RWPE2 (cell line): Measurements from ENCODE around the gene MSH2.
A peak's percentile ranks its signal among the peaks of the same experiment; 100 is the strongest.

ENCODE experiments used
- ATAC-seq: fragments of 200-7000 bp; cut with Tn5 transposase; 3 replicates; pipeline ENCODE4 v1.9.1; 2021; ENCODE audit warnings: low read depth
- DNase-seq: peaks from one replicate; pipeline ENCODE4 v3.0.0-alpha.2; 2020; ENCODE audit warnings: low spot score
- H3K27ac ChIP-seq: fragments of 450-650 bp; 2 replicates; pipeline ENCODE4 v1.5.1; 2017; ENCODE audit warnings: mild to moderate bottlenecking; ENCODE audit not compliant: poor library complexity, severe bottlenecking
- H3K27me3 ChIP-seq: fragments of 250-450 bp; sonication (Bioruptor Pico); 2 replicates; pipeline ENCODE4 v1.5.1; 2021; ENCODE audit warnings: mild to moderate bottlenecking, moderate library complexity; ENCODE audit not compliant: insufficient read depth, poor library complexity, severe bottlenecking
- H3K36me3 ChIP-seq: fragments of 250-450 bp; sonication (Bioruptor Pico); 2 replicates; pipeline ENCODE4 v1.5.1; 2020; ENCODE audit warnings: low read depth, mild to moderate bottlenecking, moderate library complexity
- H3K4me1 ChIP-seq: fragments of 250-450 bp; sonication (Bioruptor Pico); 2 replicates; pipeline ENCODE4 v1.5.1; 2021; ENCODE audit warnings: mild to moderate bottlenecking, moderate library complexity; ENCODE audit not compliant: insufficient read depth, poor library complexity, severe bottlenecking
- H3K4me3 ChIP-seq: fragments of 250-450 bp; sonication (Bioruptor Pico); 2 replicates; pipeline ENCODE4 v1.5.1; 2021; ENCODE audit warnings: mild to moderate bottlenecking, moderate library complexity; ENCODE audit not compliant: severe bottlenecking
- H3K9me3 ChIP-seq: fragments of 250-450 bp; sonication (Bioruptor Pico); 2 replicates; pipeline ENCODE4 v1.5.1; 2021; ENCODE audit warnings: mild to moderate bottlenecking, moderate library complexity; ENCODE audit not compliant: severe bottlenecking
- CTCF ChIP-seq: fragments of 450-650 bp; IDR thresholded peaks from one replicate; pipeline ENCODE4 v1.5.1; 2017; ENCODE audit warnings: mild to moderate bottlenecking, moderate library complexity; ENCODE audit not compliant: poor library complexity, severe bottlenecking

Gene MSH2

GRCh38 chr2:47402805-47403608 is at the start of gene MSH2:
Gene MSH2, plus strand, starts transcription at chr2:47403156. Its CDS starts 36 bp downstream, at chr2:47403192.
- DNase-seq, result peak; percentile 91
- H3K36me3 ChIP-seq, result peaks cover 25% of the 10 kb centered on the region
- H3K9me3 ChIP-seq, result no peaks in the 10 kb centered on the region
- peak within 1 kb of the TSS; percentile 70 for H3K27ac ChIP-seq
- no peaks in the 10 kb centered on the region for H3K4me1 ChIP-seq
- peak; percentile 92 for ATAC-seq
- peak within 1 kb of the TSS; percentile 77 for H3K4me3 ChIP-seq
- no peaks in the 10 kb centered on the region for H3K27me3 ChIP-seq
- TF ChIP-seq CTCF, result no peak

GRCh38 chr2:47354013-47354847 is 48.7 kb upstream of the MSH2 start:
- peak; percentile 68 for ATAC-seq
- Histone ChIP-seq H3K4me3 (no peak overlapping the region), H3K27ac (no peak overlapping the region), H3K9me3 (no peaks in the 10 kb centered on the region), H3K4me1 (peaks cover 18% of the 10 kb centered on the region), H3K36me3 (no peaks in the 10 kb centered on the region), H3K27me3 (no peaks in the 10 kb centered on the region)
- TF ChIP-seq CTCF, result no peak
- no peak for DNase-seq

GRCh38 chr2:47354848-47355204 is 48.1 kb upstream of the MSH2 start:
- H3K27me3 ChIP-seq, result no peaks in the 10 kb centered on the region
- no peaks in the 10 kb centered on the region for H3K36me3 ChIP-seq
- no peak for ATAC-seq
- TF ChIP-seq CTCF, result no peak
- H3K4me3 ChIP-seq, result no peak overlapping the region
- H3K27ac ChIP-seq, result no peak overlapping the region
- H3K4me1 ChIP-seq, result peaks cover 18% of the 10 kb centered on the region
- H3K9me3 ChIP-seq, result no peaks in the 10 kb centered on the region
- DNase-seq, result no peak

- ATAC-seq (peak; percentile 43; the same call in 2 of the 3 replicates), DNase-seq (no peak)
- no peak overlapping the region for H3K4me3 ChIP-seq
- H3K9me3 ChIP-seq, result no peaks in the 10 kb centered on the region
- no peak for TF ChIP-seq CTCF
- no peaks in the 10 kb centered on the region for H3K27me3 ChIP-seq
- no peak overlapping the region for H3K27ac ChIP-seq
- peaks cover 18% of the 10 kb centered on the region for H3K4me1 ChIP-seq
- no peaks in the 10 kb centered on the region for H3K36me3 ChIP-seq
Measured at GRCh38 chr2:47357483-47357882, 45.5 kb upstream of the MSH2 start.
